PC-3 (cell line): ENCODE results near the gene ZEB2. TPM values are rescaled to one million over a fixed set of nuclear protein-coding genes. Genes with fewer than 3 reads are reported as not detected.

Experiments used
- ATAC-seq: fragments of 200-7000 bp; cut with Tn5 transposase; 2 replicates; pipeline ENCODE4 v1.9.1; 2020; ENCODE audit warnings: mild to moderate bottlenecking, moderate library complexity
- BruUV-seq: library from RNA; stranded (reverse); fragments of 400-500 nt; replicated peaks from 2 replicates; lab custom pipeline; 2021; lab: Mats Ljungman, UMichigan
- CTCF ChIA-PET: fragments of 300-600 bp; sonication (Branson Sonifier 250); formaldehyde crosslinking; loops from one replicate; lab custom pipeline; 2022; ENCODE audit warnings: antibody characterized with exemption; lab: Charles Lee
- POLR2A ChIA-PET: fragments of 300-600 bp; sonication (Branson Sonifier 250); formaldehyde crosslinking; loops from one replicate; lab custom pipeline; 2022; ENCODE audit warnings: antibody characterized with exemption; ENCODE audit not compliant: unreplicated experiment; lab: Charles Lee
- DNase-seq: peaks from one replicate; pipeline ENCODE4 v3.0.0-alpha.2; 2015
- H2AFZ ChIP-seq: fragments of 300-600 bp; sonication (generic); 2 replicates; pipeline ENCODE4 v1.6.0; 2016; ENCODE audit warnings: antibody characterized with exemption, low read length
- H3F3A ChIP-seq: fragments of 300-600 bp; sonication (generic); one replicate; pipeline ENCODE4 v1.6.0; 2017; ENCODE audit warnings: antibody characterized with exemption, low read length, control low read depth, mild to moderate bottlenecking; ENCODE audit not compliant: unreplicated experiment
- H3K27ac ChIP-seq: fragments of 300-600 bp; sonication (generic); 2 replicates; pipeline ENCODE4 v1.5.1; 2016; ENCODE audit warnings: mild to moderate bottlenecking, low read length
- H3K27me3 ChIP-seq: fragments of 300-600 bp; sonication (generic); 2 replicates; pipeline ENCODE4 v1.6.1; 2016; ENCODE audit warnings: low read length, mixed read lengths
- H3K36me3 ChIP-seq: fragments of 300-600 bp; sonication (generic); 2 replicates; pipeline ENCODE4 v1.6.1; 2016; ENCODE audit warnings: low read depth, mixed run types, low read length, mixed read lengths
- H3K4me1 ChIP-seq: fragments of 300-600 bp; sonication (generic); 2 replicates; pipeline ENCODE4 v1.5.1; 2016; ENCODE audit warnings: low read length; ENCODE audit not compliant: insufficient read depth
- H3K4me2 ChIP-seq: fragments of 300-600 bp; sonication (generic); 2 replicates; pipeline ENCODE4 v1.6.0; 2016; ENCODE audit warnings: low read length
- H3K4me3 ChIP-seq: fragments of 300-600 bp; sonication (generic); 2 replicates; pipeline ENCODE4 v1.5.1; 2016; ENCODE audit warnings: mild to moderate bottlenecking, low read length, mixed read lengths
- H3K79me2 ChIP-seq: fragments of 300-600 bp; sonication (generic); 2 replicates; pipeline ENCODE4 v1.6.1; 2017; ENCODE audit warnings: low read length, mixed read lengths
- H3K9ac ChIP-seq: fragments of 300-600 bp; sonication (generic); 2 replicates; pipeline ENCODE4 v1.6.0; 2016; ENCODE audit warnings: mild to moderate bottlenecking, low read length
- H3K9me2 ChIP-seq: fragments of 300-600 bp; sonication (generic); replicated peaks from 2 replicates; pipeline ENCODE4 v1.6.1; 2016; ENCODE audit warnings: mixed run types, low read length, mixed read lengths
- H3K9me3 ChIP-seq: fragments of 300-600 bp; sonication (generic); 2 replicates; pipeline ENCODE4 v1.6.1; 2016; ENCODE audit warnings: low read length, mixed read lengths
- H4K20me1 ChIP-seq: fragments of 300-600 bp; sonication (generic); 2 replicates; pipeline ENCODE4 v1.6.1; 2016; ENCODE audit warnings: low read length, mixed read lengths
- EZH2 ChIP-seq: fragments of 300-600 bp; sonication (generic); IDR thresholded peaks from one replicate; pipeline ENCODE4 v1.6.1; 2017; ENCODE audit warnings: antibody characterized with exemption, mild to moderate bottlenecking, low read length; ENCODE audit not compliant: unreplicated experiment
- EZH2phosphoT487 ChIP-seq: fragments of 300-600 bp; sonication (generic); IDR thresholded peaks from 2 replicates; pipeline ENCODE4 v1.6.1; 2018; ENCODE audit warnings: mild to moderate bottlenecking, antibody characterized with exemption, low read length, borderline replicate concordance
- intact Hi-C: fragments of 100-400 bp; cut with micrococcal nuclease; formaldehyde crosslinking; loops from 2 replicates; pipeline ENCODE4 v1.9.0; 2023
- total RNA-seq: library from RNA; depleted of rRNA; stranded (reverse); fragments of >200 nt; gene quantifications from 2 replicates; pipeline ENCODE4 v1.2.3, GENCODE V29; 2014
- TF ChIP-seq, protein P1 (sequence below): fragments of 300-600 bp; sonication (generic); conservative IDR thresholded peaks from 2 replicates; pipeline ENCODE4 v1.5.1; 2017; ENCODE audit warnings: antibody characterized with exemption, low read depth, mild to moderate bottlenecking, low read length

Gene ZEB2
- total RNA-seq, 1 experiment from 2014 or later: 1.1 TPM

DNA sequence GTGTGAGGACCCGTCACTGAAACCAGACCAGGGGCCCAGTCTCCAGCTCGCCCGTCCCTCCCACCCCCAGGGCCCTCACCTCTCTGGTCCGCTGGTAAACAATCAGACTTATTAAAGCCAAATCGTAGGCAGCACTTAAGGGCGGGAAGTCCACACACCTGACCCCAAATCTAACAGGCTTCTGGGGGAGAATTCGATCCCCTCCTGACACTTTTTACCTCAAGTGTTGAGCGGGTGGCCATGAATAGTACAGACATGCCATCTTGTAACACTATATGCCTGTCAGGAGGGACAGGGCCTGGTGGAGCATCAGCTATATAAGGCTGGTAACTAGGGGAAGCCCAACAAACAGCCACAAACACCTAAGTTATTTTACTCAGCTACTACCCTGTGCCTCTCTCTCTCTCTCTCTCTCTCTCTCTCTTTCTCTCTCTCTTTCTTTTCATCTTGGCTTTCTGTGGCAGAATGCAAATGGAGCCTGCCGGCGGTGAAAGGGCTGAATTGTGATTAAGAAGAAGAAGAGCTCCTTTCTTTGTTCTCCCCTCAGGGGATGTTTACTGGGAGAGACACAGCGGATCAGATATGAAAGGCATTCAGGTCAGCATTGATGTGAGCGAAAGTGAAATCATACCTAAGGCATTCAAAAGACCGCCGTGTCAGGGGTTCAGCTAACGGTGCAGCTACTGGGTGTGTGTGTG is 9.5 kb downstream of the ZEB2 start:
- H3F3A ChIP-seq: no peaks in the 10 kb centered on the region
- H3K4me2 ChIP-seq: no peak overlapping the region
- H3K9ac ChIP-seq: no peak overlapping the region
- BruUV-seq: no TSS peak
- no peak overlapping the region for H3K27ac ChIP-seq
- ATAC-seq (no peak), DNase-seq (no peak)
- POLR2A ChIA-PET: no interaction called here
- no peak overlapping the region for H3K4me3 ChIP-seq
- intact Hi-C loops: no loop called here
- H2AFZ ChIP-seq: no peak overlapping the region
- H3K79me2 ChIP-seq: no peaks in the 10 kb centered on the region
- H3K9me3 ChIP-seq: no peaks in the 10 kb centered on the region
- H3K36me3 ChIP-seq: no peaks in the 10 kb centered on the region
- TF ChIP-seq EZH2 (no peak), EZH2phosphoT487 (no peak)
- TF ChIP-seq, protein P1, sequence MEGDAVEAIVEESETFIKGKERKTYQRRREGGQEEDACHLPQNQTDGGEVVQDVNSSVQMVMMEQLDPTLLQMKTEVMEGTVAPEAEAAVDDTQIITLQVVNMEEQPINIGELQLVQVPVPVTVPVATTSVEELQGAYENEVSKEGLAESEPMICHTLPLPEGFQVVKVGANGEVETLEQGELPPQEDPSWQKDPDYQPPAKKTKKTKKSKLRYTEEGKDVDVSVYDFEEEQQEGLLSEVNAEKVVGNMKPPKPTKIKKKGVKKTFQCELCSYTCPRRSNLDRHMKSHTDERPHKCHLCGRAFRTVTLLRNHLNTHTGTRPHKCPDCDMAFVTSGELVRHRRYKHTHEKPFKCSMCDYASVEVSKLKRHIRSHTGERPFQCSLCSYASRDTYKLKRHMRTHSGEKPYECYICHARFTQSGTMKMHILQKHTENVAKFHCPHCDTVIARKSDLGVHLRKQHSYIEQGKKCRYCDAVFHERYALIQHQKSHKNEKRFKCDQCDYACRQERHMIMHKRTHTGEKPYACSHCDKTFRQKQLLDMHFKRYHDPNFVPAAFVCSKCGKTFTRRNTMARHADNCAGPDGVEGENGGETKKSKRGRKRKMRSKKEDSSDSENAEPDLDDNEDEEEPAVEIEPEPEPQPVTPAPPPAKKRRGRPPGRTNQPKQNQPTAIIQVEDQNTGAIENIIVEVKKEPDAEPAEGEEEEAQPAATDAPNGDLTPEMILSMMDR: no peak
- peaks cover 2% of the 10 kb centered on the region; the same call in 1 of the 2 replicates for H3K4me1 ChIP-seq
- no peaks in the 10 kb centered on the region for H4K20me1 ChIP-seq
- CTCF ChIA-PET: no interaction called here
- H3K27me3 ChIP-seq: 0 out of 2 replicates have a peak, but pooled peaks cover 5% of the 10 kb centered on the region
- no peaks in the 10 kb centered on the region for H3K9me2 ChIP-seq

DNA sequence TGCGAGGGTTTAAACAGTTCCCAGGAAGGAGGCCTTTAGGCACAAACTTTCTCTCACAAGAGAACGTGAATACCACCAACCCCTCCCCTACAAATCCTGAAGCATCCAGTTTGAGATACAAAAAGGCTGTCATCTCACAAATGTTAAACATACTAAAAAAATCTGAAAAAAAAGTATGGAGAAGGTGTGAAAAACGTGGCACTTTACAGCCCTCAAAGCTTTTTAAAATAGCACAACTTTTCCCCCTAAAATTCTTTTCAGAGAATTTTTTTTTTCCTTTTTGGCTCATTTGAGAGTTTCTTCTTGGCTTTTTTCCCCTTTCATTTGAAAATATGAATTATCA is 10.1 kb downstream of the ZEB2 start:
- ATAC-seq: no peak
- ChIA-PET POLR2A (no interaction called here), CTCF (no interaction called here)
- Histone ChIP-seq H3K9ac (no peak overlapping the region), H3K4me3 (no peak overlapping the region), H3K9me2 (no peaks in the 10 kb centered on the region), H3K27me3 (0 out of 2 replicates have a peak, but pooled peaks cover 5% of the 10 kb centered on the region), H3K9me3 (no peaks in the 10 kb centered on the region), H3K27ac (no peak overlapping the region), H4K20me1 (no peaks in the 10 kb centered on the region), H3F3A (no peaks in the 10 kb centered on the region), H3K4me2 (no peak overlapping the region), H3K36me3 (no peaks in the 10 kb centered on the region), H2AFZ (no peak overlapping the region), H3K4me1 (peaks cover 8% of the 10 kb centered on the region; the same call in 1 of the 2 replicates), H3K79me2 (no peaks in the 10 kb centered on the region)
- BruUV-seq: no TSS peak
- TF ChIP-seq, protein P1: no peak
- no peak for TF ChIP-seq EZH2
- TF ChIP-seq EZH2phosphoT487: no peak
- no peak for DNase-seq
- intact Hi-C loops: no loop called here
